SK-N-DZ (cell line): ENCODE measurements around the gene FBLN1.
"Not testable (repeated sequence)": the region's sequence is repeated elsewhere in the genome, so short reads cannot be mapped to it uniquely, and the experiment has no call there.

Experiments
- DNase-seq: peaks from one replicate; pipeline ENCODE4 v3.0.0-alpha.2; 2015; ENCODE audit warnings: low spot score

The FBLN1 gene

DNA sequence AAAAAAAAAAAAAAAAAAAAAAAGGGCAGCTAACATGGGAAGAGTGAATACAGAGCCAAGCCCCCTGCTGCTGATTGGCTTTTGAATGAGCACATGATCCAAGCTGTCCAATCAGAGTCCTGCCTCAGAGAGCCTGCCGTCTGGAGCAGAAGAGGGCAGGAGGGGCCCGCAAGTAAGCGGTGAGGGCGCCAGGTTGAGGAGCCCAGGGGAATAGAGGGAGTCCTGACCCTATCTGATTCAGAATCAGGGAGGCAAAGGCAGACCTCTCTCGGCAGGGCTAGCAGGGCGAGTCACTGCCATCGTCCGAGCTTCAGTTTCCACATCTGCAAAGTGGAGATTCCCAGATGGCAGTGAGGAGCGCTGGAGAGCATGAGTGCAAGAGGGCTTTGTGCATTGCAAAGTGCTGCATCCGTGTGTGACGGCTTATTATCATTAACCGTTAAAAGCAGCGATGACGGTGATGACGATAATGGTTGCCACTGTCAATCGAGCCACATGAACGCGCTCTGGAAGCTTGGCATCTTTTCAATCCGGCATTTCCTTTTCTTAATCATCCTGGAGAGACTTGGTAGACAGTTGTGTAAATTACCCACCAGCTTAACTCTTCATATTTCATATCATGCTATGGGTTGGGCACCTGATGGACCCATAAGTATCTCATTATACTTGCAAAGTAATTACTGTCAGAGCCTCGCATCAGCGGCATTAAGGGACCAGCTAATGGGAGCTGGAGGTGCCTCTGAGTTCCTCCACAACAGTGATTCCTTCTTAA is 100.3 kb downstream of the FBLN1 start:
- DNase-seq, result peak; percentile 80

DNA sequence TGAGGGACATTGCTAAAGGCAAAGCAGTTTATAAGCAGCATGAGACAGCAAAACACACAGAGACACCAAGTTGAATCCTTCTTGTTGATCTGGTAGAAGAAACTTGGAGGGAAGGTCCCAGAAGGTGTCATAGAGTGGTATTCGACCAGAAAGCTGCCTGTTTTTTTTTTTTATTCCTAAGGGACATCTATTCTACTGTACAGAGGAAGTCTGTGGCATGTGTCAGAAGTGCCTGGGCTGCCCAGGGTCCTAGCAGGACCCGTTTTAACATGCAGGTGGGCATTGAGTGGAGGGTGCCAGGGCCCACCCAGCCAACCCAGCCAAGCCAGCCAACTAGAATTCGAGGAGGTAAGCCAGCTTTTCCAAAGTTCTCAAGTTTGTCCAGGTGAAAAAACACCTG is 100.9 kb downstream of the FBLN1 start:
- DNase-seq, result no peak

DNA sequence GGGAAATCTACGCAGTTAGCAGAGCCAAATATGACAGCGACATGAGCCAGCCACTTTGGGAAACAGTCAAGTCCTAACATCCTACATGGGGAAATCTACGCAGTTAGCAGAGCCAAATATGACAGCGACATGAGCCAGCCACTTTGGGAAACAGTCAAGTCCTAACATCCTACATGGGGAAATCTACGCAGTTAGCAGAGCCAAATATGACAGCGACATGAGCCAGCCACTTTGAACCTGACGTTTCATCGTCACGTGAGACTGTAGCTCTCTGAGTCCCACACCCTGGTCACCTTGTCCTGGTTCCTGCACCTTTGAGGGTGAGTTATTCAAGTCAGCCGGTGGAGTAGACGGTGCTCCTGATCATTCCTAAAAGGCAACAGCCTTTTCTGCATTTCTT is 105.4 kb downstream of the FBLN1 start:
- not testable (repeated sequence) for DNase-seq

DNA sequence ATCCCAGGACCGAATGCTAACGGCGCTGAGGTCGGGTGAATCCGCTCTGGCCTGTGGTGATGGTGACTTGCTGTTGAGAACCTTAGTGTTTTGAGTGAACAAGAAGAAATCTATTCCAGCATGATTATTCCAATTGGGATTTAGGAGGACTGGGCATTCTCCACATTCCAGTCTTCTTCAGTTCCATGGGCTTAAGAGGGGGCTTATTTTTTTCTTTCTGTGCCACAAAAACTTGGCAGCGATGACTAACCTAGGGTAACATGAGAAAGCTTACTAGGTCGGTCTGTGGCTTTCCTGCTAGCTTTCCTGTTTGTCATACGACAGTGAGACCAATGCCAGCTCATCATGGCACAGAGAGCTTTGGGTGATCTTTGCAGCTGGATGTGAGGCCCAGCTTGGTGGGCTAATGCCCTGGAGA is 106.1 kb downstream of the FBLN1 start:
- DNase-seq, result no peak

DNA sequence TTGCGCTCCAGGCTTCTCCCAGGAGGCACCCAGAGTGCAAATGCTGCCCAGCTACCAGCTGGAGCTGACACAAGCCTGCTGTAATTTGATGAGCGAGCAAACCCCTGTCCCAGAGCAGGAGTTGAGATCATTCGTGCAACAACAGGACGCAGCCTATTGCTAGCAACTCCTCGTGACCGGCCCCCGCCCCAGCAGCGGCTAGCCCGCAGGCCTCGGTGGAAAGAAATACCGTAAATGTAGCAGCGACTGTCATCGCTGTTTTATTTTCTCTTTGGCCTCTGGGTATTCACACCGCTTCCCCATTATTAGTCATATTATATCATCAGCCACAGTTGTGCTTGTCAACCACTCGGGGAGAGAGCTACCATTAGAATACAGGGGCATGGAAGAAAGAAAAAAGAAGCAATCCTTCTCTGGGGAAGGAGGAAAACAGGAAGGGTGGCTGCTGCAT is 109.8 kb downstream of the FBLN1 start:
- DNase-seq, result peak; percentile 53

DNA sequence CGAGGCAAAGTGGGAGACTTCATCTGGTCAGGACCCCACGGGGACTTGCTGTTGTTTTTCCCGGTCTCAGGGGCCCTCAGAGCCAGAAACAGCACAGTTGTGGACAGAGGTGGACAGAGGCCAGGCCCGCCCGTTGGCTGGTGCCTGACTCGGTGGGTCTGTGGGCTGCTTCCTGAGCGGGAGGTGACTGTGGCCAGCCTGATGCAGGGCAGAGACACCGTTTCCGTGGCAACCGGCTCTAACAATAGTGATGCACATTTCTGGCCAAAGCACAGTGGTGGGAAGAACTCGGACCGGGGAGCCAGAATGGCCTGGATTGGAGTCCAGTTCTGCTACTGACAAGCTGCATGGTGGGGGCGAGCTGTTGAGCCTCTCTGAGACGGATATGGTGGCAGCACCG is 110.3 kb downstream of the FBLN1 start:
- DNase-seq, result peak; percentile 33

DNA sequence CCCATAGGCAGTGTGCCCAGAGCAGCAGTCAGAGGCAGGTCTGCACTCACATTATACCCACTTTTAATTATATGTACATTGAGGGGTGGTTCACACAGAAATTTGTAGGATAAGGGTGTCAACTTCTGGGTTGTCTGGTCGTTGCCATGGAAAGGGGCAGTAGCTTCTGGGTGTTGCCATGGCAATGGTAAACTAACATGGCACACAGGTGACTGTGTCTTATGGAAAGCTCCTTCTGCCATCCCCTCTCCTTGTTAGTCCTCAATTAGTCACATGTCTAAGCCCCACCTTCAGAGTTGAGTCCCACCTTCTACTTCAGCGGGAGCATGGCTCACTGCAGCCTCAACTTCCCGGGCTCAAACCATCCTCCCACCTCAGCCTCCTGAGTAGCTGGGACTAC is 112.7 kb downstream of the FBLN1 start:
- DNase-seq, result no peak

DNA sequence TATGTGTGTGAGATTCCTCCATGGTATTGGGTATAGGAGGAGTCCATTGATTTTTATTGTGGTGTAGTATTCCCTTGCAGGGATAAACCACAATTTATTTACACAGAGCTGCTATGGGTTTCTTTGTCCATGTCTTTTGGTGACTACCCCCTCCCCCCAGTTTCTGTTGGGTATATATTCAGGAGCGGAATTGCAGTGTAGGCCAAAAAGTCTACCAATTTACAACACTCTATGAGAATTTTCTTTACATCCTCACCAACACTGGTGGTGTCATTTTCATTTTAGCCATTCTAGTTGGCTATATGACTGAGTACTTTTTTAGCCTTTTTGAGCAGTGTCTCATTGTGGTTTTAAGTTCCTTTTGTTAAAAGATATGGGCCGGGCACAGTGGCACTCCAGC is 113.7 kb downstream of the FBLN1 start:
- no peak for DNase-seq

DNA sequence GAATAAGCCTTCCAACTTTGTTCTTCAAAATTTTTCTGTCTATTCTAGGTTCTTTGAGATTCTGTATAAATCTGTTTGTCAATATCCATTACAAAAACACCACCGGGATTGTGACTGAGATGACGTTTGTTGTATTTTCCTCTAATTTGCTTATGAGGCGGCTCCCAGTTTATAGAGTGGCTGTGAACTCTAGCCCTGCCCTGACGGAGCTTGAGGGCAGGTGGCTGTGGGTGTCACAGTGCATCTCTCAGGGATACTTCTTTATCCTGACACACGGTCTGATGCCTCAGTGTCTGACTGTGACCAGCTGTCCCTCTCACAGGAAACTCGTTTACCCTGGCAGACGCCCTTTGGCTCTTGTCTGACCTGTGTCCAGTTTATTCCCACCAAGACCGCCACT is 115.3 kb downstream of the FBLN1 start:
- DNase-seq, result no peak

DNA sequence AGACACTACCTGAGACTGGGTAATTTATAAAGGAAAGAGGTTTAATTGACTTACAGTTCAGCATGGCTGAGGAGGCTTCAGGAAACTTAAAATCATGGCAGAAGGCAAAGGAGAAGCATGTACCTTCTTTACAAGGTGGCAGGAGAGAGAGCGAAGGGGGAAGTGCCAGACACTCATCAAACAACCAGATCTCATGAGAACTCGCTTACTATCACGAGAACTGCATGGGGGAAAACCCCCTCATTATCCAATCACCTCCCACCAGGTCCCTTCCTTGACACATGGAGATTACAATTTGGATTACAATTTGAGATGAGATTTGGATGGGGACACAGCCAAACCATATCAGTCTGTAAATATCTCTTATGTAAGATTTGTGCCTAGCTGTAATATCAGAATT is 118.0 kb downstream of the FBLN1 start:
- DNase-seq, result no peak

DNA sequence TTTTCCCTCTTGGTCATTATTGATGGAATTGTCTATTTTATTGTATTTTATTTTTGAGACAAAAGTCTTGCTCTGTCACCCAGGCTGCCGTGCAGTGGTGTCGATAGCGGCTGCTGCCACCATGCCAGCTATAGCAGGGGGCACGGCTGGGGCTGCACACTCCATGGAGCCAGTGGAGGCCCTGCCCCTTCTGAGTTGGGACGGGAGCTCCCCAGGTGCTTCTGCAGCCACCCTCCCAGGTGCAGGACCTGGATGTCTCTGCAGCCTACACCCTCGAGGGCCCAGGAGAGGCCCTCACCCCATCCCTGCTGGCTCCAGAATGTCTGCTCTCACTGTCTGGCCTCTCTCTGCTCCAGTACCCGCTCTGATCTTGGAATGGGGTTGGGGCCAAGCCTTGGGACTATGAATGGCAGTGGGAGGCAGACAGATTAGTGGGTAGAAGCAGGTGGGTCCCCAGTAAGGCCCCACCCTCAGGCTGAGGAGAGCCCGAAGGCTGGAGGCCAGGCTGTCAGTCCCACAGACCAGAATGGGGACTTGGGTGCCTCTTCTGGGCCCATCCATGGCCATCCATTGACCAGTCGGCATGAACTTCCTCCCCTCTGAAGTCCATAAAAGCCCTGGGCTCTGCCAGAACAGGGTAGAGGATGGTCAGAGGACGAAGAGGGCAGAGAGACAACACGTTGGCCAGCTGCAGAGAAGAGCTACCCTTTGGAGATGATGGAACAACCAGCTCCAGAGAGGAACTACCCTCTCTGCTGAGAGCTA is 119.3 kb downstream of the FBLN1 start:
- DNase-seq, result no peak

DNA sequence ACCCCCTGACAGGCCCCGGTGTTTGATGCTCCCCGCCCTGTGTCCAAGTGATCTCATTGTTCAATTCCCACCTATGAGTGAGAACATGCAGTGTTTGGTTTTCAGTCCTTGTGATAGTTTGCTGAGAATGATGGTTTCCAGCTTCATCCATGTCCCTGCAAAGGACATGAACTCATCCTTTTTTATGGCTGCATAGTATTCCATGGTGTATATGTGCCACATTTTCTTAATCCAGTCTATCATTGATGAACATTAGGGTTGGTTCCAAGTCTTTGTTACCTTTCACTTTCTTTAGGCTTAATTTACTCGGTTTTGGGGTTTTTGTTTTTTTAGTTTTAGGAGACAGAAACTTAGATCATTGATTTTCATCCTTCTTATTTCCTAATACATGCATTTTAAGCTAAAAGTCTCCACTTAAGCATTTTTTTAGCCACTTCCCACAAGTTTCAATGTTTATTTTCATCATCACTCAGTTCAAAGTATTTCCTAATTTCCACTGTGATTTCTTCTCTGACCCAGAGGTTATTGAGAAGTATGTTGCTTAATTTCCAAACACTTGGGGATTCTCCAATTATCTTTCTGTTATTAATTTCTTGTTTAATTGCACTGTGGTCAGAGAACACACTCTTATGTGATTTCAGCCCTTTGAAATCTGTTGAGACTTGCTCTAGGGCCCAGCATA is 120.9 kb downstream of the FBLN1 start:
- DNase-seq, result not testable (repeated sequence)

DNA sequence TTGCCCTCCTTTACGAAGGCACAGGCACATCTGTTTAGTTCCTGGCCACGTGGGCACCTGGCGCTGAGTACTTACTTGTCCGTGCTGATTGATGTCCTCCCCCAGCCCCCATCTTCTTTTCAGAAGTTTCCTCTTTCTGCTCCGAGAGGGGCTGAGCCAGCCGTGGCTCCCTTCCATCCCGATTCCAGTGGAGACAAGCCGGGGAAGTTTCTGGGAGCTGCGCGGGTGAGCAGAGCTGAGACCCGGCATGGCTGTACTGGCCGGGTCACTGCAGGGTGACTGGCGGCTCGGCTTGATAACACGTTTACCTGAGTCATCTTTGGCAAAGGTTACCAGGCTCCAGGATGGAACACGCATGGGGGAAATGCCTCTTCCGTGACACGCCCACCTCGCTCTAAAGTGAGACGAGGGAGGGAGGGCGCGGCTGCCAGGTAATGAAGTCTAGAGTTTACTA is 123.5 kb downstream of the FBLN1 start:
- no peak for DNase-seq

DNA sequence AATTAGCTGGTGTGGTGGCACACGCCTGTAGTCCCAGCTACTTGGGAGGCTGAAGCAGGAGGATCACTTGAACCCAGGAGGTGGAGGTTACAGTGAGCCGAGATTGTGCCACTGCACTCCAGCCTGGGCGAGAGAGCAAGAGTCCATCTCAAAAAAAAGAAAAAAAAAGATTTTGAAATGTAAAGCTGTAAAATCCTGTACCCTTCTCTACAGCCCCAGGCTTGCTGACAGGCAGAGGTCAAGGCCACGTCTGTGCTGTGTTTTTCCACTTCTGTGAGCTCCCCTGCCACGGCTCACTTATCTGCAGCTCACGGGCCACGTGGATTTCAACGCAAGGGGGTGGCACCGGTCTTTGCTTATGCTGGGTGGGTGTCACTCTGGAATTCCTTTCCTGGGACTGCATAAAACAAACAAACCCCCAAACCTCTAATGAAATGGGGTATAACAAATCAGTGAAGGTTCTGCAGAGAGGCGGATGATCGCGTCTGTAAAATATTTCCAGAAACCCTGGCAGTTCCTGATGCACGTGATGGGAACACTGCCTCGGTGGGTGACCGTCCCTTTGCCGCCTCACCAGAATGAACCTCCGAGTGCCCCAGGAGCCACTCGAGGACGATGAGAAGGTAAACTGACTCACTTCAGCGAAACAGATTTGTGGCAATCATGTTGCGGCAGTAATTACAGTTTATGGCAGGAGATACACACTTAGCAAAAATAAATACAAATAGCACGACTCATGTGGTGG is 125.0 kb downstream of the FBLN1 start:
- no peak for DNase-seq

DNA sequence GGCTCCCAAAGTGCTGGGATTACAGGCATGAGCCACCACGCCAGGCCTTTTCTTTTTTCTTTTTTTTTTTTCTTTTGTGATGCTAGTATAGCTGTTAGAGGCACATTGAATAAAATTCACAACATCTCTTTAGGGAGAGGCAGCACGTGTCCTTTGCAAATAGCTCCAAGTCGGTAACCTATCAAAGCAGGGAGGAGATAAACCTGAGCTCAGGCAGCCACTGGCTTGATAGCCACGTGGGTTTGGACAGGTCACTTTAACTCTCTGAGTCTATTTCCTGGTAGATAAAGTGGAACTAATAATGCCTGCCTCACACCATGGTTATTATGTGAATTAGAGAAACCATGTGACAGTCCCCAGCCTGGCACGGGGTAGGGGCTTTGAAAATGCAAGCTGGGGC is 125.8 kb downstream of the FBLN1 start:
- no peak for DNase-seq

DNA sequence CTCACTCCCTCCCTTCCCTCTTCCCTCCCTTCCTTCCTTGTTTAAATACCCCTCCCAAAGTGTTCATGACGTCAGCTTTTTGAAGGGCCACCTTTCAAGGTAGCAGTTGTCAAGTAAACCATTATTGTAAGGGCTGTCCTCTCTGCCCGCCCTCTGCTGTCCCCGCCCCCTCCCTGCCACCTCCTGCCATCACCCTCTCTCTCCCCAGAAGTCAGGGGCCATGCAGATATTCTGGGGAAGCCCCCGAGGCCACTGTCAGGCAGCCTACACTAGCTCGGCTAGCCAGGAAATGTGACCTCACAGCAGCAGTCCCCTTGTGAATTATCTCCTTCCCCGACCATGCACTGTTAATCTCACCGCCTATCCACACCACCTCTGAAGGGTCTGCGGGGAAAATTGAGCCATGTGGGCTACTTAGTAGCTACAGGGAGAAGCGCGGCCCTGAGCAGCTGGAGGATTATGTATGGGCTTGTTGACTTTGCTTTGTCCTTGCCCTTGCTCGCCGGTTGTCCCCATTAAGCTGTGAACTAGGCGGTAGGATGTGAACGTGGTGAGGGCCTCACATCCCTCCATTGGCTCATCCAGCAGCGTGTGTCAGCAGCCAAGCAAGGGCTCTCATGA is 126.9 kb downstream of the FBLN1 start:
- peak; percentile 32 for DNase-seq

DNA sequence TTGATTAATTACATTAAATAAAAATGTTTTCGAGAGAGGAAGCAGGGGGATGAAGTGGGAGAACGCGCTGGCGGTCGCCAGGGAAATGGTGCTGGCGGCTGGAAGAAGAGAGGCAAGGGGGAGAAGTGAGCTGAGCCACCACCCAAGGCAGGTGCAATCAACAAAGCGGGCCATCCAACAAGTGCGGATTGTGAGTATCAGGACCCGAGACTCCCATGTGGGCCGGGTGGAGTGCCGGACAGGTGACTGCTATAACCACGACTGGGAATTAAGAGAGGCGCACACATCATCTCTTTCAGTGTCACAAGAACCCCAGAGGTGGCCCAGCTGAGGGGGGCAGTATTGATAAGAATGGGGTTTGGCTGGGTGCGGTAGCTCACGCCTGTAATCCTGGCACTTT is 127.8 kb downstream of the FBLN1 start:
- DNase-seq, result no peak

DNA sequence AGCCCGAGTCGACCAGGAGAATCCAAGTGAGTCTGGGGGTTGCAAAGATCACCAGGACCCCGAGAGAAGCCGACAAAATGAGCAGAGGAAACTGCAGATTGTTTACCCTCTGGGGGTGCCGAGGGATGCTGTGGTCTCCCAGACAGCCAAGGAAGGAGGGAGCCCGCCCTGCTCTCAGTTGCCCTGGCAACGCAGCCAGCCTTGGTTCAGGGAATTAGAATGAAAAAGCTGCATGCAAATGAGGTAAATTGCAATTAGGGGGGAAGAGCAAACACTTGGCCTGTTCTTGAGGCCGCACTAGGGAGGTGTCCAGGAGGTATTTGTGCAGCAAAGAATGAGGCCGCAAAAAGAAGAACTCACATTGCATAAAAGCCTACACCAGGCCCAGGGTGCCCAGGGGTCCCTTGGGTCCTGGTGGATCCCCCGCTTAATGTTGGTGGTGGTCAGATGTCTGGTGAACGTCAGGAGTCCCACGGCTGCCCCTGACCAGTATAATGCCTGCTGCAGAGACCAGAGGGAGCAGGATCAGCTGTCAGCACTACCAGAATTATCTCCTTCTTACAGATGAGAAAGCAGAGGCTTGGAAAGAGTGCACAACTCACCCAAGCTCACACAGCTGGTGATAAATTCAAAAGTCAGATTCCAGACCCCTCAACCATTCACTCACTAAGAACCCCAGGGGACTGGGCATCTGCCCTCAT is 128.6 kb downstream of the FBLN1 start:
- no peak for DNase-seq

DNA sequence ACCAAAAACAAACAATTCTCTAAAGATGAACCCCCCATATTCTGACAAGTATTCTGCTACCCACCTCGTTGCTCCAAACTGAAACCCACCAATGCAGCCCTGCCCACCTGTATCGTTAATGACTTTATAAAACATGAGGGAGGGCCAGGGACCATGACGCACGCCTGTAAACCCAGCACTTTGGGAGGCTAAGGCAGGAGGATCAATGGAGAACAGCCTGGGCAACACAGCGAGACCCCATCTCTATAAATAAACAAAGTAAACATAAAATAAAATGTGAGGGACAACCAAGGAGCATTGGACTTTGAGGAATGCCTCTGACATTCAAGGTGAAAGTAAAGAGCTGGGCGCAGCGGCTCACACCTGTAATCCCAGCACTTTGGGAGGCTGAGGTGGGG is 129.2 kb downstream of the FBLN1 start:
- DNase-seq, result no peak

DNA sequence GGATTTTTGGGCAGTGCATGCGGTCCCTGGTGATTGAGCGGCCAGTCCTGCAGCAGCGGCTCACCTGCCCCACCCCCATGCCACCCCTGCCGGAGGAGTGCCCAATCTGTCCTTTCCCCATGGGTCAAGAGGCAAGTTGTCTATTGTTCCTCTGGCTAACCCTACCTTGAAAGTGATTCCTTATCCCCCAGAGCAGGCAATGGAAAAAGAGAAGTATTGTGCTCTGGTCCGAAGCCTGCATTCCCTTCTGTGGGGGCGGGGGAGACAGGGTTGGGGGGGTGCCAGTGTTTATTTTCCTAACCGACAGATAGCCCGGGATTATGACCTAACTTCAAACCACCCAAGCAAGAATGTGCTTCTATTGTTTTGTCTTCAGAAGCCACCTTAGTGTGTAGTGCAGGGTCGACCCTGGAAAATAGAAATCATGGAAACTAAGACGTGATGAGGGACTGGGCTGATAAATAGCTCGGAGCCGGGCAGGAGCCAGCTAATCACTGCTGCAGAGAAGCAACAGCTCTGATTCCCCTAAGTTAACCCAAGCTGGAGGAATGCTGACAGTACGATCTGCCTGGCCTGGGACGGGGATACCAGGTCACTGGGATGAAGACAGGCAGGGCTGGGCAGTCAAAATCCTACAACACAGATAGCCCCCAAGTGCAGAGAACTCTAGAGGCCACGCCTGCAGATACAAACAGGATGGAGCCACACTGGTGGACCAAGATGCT is 130.3 kb downstream of the FBLN1 start:
- no peak for DNase-seq
